HG02973 (cell line): ENCODE results near the gene HAPSTR1.
"Not testable (repeated sequence)": the region's sequence is repeated elsewhere in the genome, so short reads cannot be mapped to it uniquely, and the experiment has no call there.

Experiments
- ATAC-seq: cut with Tn5 transposase; IDR thresholded peaks from one replicate; pipeline ENCODE4 v1.9.1; 2021; ENCODE audit warnings: moderate library complexity; ENCODE audit not compliant: unreplicated experiment

The HAPSTR1 gene, protein sequence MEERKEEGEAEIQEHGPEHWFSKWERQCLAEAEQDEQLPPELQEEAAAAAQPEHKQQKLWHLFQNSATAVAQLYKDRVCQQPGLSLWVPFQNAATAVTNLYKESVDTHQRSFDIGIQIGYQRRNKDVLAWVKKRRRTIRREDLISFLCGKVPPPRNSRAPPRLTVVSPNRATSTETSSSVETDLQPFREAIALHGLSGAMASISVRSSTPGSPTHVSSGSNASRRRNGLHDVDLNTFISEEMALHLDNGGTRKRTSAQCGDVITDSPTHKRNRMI

DNA sequence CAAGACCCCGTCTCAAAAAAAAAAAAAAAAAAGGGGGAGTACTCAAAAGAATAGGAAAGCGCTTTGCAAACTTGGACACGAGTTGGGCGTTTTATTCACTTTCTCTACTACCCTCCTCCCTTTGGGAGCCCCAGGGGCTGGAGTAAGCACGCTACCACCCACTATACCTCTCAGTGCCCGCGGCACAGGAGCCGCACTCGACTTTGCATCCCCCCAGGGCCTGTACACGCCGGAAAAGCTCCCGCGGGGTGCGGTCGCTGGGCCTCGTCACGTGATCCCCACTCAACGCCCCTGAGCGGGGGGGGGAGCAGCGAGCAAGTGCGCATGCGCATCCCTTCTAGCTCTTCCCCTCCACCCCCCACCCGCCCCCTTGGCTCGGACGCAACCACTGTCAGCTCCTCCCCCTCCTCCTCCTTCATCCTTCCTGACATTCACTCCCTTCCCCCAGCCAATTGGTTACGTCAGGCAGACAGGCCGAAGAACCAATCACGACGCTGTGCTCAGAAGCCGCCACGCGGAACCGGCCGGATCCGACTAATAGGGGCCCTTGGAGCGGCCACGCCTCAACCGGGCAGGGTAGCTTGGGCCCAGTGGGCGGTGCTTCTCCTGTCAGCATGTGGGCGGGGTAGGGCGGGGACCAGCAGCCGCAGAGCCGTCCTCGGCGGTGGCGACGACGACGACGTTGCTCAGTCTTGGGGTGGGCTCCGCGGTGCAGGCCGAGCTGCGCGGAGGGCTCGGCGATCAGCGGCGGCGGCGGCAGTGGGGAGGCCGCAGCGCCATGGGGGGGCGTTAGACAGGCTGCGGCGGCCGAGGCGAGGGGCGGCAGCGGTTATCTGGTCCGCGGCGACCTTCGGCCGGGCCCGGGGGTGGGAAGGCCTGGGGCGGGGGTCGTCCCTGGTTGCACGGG lies at the start of gene HAPSTR1:
Gene HAPSTR1, plus strand, starts transcription at position 685 of the 907 bp plus-strand sequence. CDS start 401 bp downstream, outside the sequence.
- peak; percentile 86 for ATAC-seq

DNA sequence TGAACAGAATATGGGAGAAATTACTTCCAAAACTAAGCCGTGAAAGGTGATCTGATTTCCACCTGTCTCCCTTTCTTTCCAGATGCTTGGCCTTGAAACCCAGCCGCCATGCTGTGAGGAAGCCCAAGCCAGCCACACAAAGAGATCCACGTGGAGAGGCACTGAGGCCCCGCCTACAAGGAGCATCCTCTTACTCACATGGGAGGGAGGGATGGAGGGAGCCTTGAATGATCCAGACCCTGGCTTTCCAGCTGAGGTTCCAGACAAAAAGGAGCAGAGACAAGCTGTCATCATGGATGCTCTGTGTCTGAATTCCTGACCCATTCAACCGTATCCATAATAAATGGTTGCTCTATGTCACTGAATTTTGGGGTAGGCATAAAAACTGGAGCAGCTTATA lies 48.9 kb upstream of the HAPSTR1 start:
- no peak for ATAC-seq

DNA sequence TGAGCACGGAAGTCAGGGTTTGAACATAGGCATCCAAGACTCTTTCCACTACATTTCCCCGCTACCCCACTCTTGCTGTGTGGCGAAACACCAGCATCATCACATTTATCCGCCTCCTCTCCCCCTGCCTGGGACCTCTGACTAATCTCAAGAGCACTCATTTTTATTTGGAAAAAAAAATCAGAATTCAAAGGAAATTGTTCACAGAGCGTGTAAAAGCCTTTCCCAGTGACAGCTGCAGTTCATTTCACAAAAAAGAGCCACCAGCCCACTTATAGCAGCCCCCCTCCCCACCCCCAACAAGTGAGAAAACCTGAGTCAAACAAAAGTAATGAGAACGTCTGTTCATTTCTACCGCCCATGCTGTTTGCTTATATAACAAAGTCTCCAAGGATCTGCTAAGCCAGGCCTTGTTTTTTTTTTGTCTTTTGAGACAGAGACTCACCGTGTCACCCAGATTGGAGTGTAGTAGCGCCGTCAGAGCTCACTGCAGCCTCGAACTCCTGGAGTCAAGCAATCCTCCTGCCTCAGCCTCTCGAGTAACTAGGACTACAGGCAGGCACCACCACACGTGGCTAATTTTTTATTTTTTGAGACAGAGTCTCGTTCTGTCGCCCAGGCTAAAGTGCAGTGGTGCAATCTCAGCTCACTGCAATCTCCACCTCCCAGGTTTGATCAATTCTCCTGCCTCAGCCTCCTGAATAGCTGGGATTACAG lies 48.3 kb upstream of the HAPSTR1 start:
- no peak for ATAC-seq

DNA sequence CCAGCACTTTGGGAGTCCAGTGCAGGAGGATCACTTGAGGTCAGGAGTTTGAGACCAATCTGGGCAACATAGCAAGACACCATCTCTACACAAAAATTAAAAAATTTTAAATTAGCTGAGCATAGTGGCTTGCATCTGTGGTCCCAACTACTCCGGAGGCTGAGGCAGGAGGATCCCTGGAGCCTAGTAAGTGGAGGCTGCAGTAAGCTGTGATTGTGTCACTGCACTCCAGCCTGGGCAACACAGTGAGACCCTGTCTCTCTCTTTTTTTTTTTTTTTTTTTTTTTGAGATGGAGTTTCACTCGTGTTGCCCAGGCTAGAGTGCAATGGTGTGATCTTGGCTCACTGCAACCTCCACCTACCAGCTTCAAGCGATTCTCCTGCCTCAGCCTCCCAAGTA lies 45.9 kb upstream of the HAPSTR1 start:
- ATAC-seq, result not testable (repeated sequence)

DNA sequence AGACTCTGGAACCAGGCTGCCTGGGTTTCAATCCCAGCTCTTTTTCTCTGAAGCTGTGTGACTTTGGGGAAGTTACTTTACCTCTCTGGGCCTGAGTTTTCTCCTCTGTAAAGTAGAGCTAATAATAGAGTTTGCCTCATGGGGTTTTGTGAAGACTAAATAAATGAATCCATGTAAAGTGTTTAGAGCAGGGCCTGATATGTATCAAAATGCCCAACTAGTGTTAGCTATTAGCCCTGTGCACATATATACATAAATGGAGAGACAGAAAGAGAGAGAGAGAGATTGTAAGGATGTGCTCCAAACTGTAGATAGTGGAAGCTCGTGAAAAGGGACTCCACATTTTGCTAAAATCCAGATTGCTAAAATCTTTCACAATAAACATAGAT lies 44.8 kb upstream of the HAPSTR1 start:
- ATAC-seq, result no peak

DNA sequence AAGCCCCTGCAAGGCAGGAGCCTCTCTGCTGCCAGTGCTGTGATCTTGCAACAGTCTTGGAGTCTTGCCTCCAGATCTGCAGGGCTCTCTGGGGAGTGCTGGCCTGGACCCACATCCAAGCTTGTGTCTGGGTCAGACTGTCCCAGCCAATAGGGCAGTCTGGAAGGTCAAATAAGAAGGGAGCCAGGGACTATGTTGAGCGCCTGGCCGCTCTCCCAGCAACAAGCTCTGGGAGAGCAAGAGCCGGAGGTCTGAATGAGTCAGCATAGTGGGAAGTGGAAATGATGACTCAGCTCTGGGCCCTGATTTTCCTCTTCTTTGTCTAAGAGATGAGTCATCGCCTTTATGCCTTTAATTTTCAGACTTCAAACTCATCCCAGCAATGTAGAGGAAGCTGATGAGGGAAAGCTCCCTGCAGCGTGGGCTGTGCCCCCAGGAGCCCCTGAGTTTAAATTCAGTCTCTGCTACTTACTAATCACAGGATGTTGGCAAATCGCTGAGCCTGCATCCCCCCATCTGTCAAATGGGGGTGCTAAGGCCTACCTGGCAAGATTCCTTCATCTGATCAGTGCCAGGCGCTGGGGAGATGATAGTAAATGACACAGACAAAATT lies 43.6 kb upstream of the HAPSTR1 start:
- peak; percentile 82 for ATAC-seq

DNA sequence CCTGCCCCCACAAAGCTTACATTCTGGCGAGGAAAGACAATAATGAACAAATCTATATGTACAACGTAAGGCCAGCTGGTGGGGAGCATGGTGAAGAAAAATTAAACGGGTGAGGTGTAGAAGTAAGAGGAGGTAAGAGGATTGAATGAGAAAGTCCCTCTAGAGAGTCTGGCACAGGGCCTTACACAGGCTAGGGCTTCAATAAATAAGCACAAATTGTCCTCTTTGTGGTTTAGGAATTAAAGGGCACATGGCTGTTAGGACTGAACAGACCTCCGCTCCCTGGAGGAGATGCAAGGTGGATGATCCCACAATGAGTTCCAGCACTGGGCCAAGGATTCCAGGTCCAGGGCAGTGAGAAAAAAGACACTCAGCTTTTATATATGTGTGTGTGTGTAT lies 43.1 kb upstream of the HAPSTR1 start:
- ATAC-seq, result peak; percentile 17

DNA sequence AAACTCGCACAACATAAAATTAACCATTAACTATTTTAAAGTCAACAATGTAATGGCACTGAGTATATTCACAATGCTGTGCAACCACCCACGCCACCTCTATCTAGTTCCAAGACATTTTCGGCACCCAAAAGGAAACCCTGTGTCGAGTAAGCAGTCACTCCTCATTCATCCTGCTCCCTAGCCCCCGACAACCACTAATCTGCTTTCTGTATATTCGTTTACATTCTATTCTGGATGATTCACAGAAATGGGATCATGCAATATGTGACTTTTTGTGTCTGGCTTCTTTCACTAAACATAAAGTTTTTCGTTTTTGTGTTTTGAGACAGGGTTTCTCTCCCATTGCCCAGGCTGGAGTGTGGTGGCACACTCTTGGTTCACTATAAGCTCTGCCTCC lies 42.2 kb upstream of the HAPSTR1 start:
- ATAC-seq, result no peak

DNA sequence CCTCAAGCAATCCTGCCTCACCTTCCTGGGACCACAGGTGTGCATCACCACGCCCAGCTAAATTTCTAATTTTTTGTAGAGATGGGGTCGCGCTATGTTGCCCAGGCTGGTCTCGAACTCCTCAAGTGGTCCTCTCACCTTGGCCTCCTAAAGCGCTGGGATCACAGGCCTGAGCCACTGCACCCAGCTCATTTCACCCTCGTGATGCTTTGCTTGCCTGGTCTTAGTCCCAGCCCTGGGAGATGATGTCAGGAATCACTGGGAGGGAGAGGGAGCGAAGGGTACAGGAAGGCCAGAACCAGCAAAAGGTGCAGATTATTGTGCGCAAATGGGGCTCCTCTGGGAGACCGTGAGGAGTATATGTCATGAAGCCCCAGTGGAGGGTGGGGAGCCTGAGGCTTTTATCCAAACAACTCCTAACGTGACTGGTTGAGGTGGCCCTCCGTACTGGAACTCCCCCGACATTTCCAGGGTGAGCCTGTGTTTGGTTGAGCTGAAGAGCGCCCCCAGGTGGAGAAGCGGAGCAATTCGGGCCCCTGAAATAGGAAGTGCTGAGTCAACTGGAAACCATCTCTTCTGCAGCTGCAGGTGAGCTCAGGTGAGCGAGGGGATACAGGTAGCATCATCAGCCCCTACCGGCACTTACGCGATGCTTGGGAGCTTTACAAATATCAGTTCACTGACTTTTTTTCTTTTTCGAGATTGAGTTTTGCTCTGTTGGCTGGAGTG lies 41.2 kb upstream of the HAPSTR1 start:
- no peak for ATAC-seq

DNA sequence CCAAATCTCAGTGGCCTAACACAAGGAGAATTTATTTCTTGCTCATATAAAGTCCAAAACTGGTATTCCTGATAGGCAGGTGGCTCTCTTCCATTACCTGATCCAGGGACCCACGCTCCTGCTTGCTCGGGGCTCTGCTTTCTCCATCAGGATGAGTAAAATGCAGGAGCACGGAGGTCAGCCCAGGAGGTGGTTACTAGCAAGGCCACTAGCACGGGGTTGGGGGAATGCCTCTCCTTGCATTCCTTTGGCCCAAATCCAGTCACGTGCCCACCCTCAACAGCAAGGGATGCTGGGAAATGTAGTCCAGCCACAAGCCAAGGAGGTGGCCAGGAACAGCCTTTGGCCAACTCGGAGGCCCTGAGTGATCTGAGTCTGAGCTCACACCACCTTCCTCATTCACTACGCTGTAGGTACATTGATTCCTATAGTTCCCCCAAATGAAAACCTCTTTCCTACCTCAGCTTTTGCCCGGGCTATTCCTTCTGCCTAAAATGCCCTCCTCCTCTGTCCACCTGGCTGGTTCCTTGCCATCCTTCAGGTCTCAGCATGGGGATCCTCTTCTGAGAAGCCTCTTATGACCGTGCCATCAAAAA lies 38.3 kb upstream of the HAPSTR1 start:
- ATAC-seq, result no peak

DNA sequence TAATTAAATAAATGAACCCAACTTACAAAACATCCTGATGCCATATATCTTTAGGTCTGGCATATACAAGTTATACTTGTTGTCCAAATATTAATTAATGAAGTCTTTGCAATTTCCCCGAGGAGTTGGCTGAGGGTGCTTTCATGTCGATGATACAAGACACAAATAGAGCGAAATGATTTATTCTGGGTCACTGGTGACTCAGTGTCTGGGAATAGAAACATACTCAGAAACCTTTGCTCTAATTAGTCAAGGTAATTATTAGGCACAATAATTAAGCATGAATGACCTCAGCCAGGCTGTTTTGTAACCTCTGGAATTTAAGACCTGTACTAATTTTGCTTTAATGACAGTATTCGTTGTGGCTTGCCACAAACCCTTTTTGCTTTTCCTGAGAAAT lies 37.0 kb upstream of the HAPSTR1 start:
- no peak for ATAC-seq

DNA sequence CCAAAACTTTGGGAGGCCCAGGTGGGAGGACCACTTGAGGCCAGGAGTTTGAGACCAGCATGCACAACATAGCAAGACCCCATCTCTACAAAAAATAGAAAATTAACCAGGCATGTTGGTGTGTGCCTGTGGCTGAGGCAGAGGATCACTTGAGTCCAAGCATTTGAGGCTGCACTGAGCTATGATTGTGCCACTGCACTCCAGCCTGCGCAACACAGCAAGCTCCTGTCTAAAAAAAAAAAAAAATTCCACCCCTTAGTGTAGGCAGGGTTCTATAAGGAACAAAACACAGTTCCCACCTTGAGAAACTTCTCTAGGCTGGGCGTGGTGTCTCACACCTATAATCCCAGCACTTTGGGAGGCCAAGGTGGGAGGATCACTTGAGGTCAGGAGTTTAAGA lies 36.3 kb upstream of the HAPSTR1 start:
- ATAC-seq, result no peak

DNA sequence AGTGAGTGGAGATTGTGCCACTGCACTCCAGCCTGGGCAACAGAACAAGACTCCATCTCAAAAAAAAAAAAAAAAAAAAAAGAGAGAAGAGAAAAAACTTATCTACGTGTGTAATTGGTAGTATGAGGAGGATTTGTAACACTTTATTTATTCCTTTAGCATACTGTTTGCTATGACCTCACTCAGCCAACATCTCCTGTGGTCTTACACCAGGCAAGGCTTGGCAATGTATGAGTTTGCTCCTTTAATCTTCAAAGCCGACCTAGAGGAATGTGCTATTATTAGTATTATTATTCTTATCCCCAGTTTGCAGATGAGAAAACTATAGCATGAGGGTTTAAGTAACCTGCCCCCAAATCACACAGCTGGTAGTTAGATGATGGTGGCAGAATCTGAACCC lies 35.8 kb upstream of the HAPSTR1 start:
- no peak for ATAC-seq

DNA sequence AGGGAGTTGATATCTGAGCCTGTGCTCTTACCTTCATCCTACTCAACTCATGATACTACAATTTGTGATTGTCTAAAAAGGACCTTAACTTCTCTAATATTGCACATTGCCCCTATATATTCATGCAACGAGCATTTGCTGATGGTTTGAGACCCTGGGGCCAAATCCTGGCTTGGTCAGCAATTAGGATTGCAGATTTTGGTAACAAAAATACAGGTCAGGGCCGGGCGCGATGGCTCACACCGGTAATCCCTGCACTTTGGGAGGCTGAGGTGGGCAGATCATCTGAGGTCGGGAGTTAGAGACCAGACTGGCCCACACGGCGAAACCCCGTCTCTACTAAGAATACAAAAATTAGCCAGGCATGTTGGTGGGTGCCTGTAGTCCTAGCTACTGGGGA lies 35.4 kb upstream of the HAPSTR1 start:
- no peak for ATAC-seq

DNA sequence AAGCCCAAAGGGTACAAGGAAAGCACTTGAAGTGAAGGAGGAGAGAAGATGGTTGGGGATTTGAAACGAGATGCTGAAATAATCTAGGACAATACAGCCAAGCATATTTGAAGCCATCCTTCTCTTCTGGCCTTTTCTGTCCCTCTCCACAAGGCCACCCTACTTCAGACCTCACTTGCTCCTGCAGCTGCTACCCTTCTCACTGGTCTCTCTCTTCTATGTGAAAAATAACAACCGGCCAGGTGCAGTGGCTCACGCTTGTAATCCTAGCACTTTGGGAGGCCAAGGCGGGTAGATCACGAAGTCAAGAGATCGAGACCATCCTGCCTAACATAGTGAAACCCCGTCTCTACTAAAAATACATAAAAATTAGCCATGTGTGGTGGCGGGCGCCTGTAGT lies 33.2 kb upstream of the HAPSTR1 start:
- no peak for ATAC-seq

DNA sequence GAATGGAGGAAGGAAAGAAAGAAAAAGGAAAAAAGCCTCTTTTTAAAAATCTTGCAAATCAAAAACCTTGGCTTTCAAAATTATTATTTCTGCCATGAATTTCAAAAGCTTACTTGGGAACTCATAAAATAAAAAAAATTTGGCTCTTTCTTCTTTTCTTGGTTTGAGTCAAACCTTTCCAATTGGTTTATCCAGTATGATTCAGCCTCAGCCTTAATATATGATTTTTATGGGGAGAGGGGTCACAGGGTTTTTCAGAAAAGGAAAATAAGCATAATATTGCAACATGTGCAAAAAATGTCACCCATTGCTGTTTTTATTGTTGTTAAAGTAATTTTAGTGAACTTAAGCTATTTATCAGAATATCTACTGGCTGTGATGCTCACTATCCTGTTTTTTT lies 31.2 kb upstream of the HAPSTR1 start:
- ATAC-seq, result no peak

DNA sequence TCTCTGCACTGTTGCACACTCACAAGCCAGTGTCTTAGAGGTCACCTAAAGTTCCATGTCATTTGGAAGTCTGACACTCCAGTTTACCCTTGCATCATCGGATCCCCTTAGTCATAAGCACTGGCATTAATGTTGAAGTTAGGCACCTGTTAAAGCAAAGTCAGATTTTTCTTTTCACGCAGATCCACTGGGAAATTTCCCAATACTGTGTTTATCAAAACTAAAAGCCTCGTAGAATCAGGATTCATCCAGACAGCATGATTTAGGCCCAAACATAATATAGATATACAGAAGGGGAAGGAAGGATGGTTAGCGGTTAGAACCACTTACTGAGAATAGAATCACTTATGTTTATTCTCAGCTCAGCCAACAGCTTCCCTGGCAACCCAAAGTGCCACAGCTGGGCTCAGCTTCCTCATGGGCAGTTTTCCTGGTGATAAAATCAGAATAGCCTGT lies 30.1 kb upstream of the HAPSTR1 start:
- peak; percentile 56 for ATAC-seq

DNA sequence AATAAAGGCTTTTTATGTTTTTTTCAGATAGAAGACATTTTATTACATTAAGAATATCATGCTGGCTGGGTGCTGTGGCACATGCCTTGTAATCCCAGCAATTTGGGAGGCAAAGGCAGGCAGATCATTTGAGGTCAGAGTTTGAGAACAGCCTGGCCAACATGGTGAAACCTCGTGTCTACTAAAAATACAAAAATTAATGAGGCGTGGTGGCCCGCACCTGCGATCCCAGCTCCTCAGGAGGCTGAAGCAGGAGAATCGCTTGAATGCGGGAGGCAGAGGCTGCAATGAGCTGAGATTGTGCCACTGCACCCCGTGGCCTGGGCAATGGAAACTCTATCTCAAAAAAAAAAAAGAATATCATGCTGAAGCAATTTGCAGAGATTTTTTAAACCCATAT lies 29.1 kb upstream of the HAPSTR1 start:
- ATAC-seq, result no peak

DNA sequence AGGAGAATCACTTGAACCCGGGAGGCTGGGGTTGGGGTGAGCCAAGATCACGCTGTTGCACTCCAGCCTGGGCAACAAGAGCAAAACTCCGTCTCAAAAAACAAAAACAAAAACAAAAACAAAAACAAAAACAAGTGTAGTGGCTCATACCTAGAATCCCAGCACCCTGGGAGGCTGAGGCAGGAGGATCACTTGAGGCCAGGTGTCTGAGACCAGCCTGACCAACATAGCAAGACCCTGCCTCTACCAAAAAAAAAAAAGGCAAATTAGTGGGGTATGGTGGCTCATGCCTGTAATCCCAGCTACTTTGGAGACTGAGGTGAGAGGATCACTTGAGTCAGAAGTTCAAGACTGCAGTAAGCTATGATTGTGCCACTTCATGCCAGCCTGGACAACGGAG lies 26.4 kb upstream of the HAPSTR1 start:
- no peak for ATAC-seq

DNA sequence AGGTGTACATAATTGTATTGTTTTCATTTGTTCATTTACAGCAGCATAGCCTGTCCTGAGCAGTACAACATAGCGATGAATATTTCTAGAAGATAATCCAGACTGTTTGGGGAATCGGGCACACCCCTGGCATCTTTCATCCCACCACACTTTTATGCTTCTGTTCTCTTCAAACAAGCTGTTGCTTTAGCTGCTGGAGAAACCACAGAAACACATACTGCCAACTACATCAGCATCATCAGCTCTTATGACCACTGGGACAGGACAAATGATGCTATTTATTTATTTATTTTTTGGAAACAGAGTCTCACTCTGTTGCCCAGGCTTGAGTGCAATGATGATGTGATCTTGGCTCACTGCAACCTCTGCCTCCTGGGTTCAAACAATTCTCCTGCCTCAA lies 22.6 kb upstream of the HAPSTR1 start:
- ATAC-seq, result no peak
